Stimulated activated CD8-positive, alpha-beta memory T cell treated with anti-CD3 and anti-CD28 coated beads, Interleukin-12 subunit alpha, Interleukin-12 subunit beta, amount 100 ng/mL, for 4 hours (primary cell): ENCODE results near the gene PPP1R16B.
A peak's percentile ranks its signal among the peaks of the same experiment; 100 is the strongest.
"Not testable (repeated sequence)": the region's sequence is repeated elsewhere in the genome, so short reads cannot be mapped to it uniquely, and the experiment has no call there.

Source experiments
- DNase-seq: peaks from one replicate; pipeline ENCODE4 v3.0.0-alpha.2; 2020; ENCODE audit warnings: low read depth

PPP1R16B gene

GRCh38 chr20:38935285-38935684 lies 129.8 kb downstream of the PPP1R16B start:
- no peak for DNase-seq

- DNase-seq, result no peak
Measured at GRCh38 chr20:38935967-38936407, 130.5 kb downstream of the PPP1R16B start.

GRCh38 chr20:38937000-38937399 lies 131.5 kb downstream of the PPP1R16B start:
- no peak for DNase-seq

GRCh38 chr20:38937978-38938473 lies 132.5 kb downstream of the PPP1R16B start:
- no peak for DNase-seq

GRCh38 chr20:38939686-38940085 lies 134.2 kb downstream of the PPP1R16B start:
- DNase-seq, result no peak

- no peak for DNase-seq
Measured at GRCh38 chr20:38940644-38941043, 135.1 kb downstream of the PPP1R16B start.

- no peak for DNase-seq
Measured at GRCh38 chr20:38941726-38942389, 136.4 kb downstream of the PPP1R16B start.

GRCh38 chr20:38945012-38945411 lies 139.5 kb downstream of the PPP1R16B start:
- no peak for DNase-seq

- no peak for DNase-seq
Measured at GRCh38 chr20:38946836-38947235, 141.3 kb downstream of the PPP1R16B start.

- no peak for DNase-seq
Measured at GRCh38 chr20:38947931-38948362, 142.4 kb downstream of the PPP1R16B start.

- no peak for DNase-seq
Measured at GRCh38 chr20:38950254-38950653, 144.8 kb downstream of the PPP1R16B start.

GRCh38 chr20:38951611-38952010 lies 146.1 kb downstream of the PPP1R16B start:
- no peak for DNase-seq

- no peak for DNase-seq
Measured at GRCh38 chr20:38952153-38952552, 146.7 kb downstream of the PPP1R16B start.

GRCh38 chr20:38953630-38954340 lies 148.3 kb downstream of the PPP1R16B start:
- no peak for DNase-seq

- no peak for DNase-seq
Measured at GRCh38 chr20:38957235-38957876, 151.9 kb downstream of the PPP1R16B start.

- no peak for DNase-seq
Measured at GRCh38 chr20:38957915-38958485, 152.5 kb downstream of the PPP1R16B start.

- DNase-seq, result not testable (repeated sequence)
Measured at GRCh38 chr20:38960187-38960687, 154.7 kb downstream of the PPP1R16B start.

- DNase-seq, result no peak
Measured at GRCh38 chr20:38961530-38962043, 156.1 kb downstream of the PPP1R16B start.

GRCh38 chr20:38962044-38962927 lies 156.8 kb downstream of the PPP1R16B start, which contains the start of gene DHX35:
Gene DHX35 (plus strand): TSS chr20:38962344. CDS start chr20:38962368, 24 bp downstream.
- peak; percentile 98 for DNase-seq

- no peak for DNase-seq
Measured at GRCh38 chr20:38962928-38963401, 157.5 kb downstream of the PPP1R16B start.

GRCh38 chr20:38963745-38964144 lies 158.2 kb downstream of the PPP1R16B start:
- no peak for DNase-seq
